HCEC 1CT (cell line): ENCODE measurements around the gene CYREN.
"Not testable (repeated sequence)": the region's sequence is repeated elsewhere in the genome, so short reads cannot be mapped to it uniquely, and the experiment has no call there.

Experiments
- DNase-seq: peaks from one replicate; pipeline ENCODE4 v3.0.0-alpha.2; 2017

CYREN gene

GRCh38 chr7:135175931-135176330 lies 5.4 kb upstream of the CYREN start:
- no peak for DNase-seq

- no peak for DNase-seq
These were observed 4.4 kb upstream of the CYREN start for GRCh38 chr7:135174941-135175340.

- DNase-seq: not testable (repeated sequence)
These were observed 3.4 kb upstream of the CYREN start for GRCh38 chr7:135173916-135174315.

- not testable (repeated sequence) for DNase-seq
These were observed 1.2 kb upstream of the CYREN start for GRCh38 chr7:135171581-135172291.

- not testable (repeated sequence) for DNase-seq
These were observed 533 bp upstream of the CYREN start for GRCh38 chr7:135170998-135171481.

- peak; percentile 19 for DNase-seq
These were observed 588 bp downstream of the CYREN start for GRCh38 chr7:135169964-135170273.

- DNase-seq: peak; percentile 50
These were observed 1.2 kb downstream of the CYREN start for GRCh38 chr7:135169141-135169963.

GRCh38 chr7:135168489-135169140 lies 1.9 kb downstream of the CYREN start:
- DNase-seq: no peak

GRCh38 chr7:135168001-135168400 lies 2.5 kb downstream of the CYREN start:
- no peak for DNase-seq

- no peak for DNase-seq
These were observed 3.1 kb downstream of the CYREN start for GRCh38 chr7:135167365-135167917.

- no peak for DNase-seq
These were observed 4.0 kb downstream of the CYREN start for GRCh38 chr7:135166338-135166990.

GRCh38 chr7:135165862-135166261 lies 4.6 kb downstream of the CYREN start:
- DNase-seq: no peak

- no peak for DNase-seq
These were observed 6.0 kb downstream of the CYREN start for GRCh38 chr7:135164357-135165061.

GRCh38 chr7:135162382-135163001 lies 8.0 kb downstream of the CYREN start:
- DNase-seq: no peak

- no peak for DNase-seq
These were observed 8.8 kb downstream of the CYREN start for GRCh38 chr7:135161669-135162068.

GRCh38 chr7:135160858-135161653 lies 9.5 kb downstream of the CYREN start:
- no peak for DNase-seq

- peak; percentile 55 for DNase-seq
These were observed 10.2 kb downstream of the CYREN start for GRCh38 chr7:135160098-135160857.

- peak; percentile 37 for DNase-seq
These were observed 11.0 kb downstream of the CYREN start for GRCh38 chr7:135159359-135160085.

- DNase-seq: no peak
These were observed 11.6 kb downstream of the CYREN start for GRCh38 chr7:135158874-135159273.
